Keratinocyte (primary cell): ENCODE measurements around the gene PLAA.

ENCODE experiments used
- CTCF ChIP-seq, 3 experiments: IDR thresholded peaks in 1 of 3; conservative IDR thresholded peaks in 1 of 3; optimal IDR thresholded peaks in 1 of 3; 2 replicates in 2 of 3; 3 replicates in 1 of 3; pipeline versions ENCODE3 to v1.5.1; 2011; ENCODE audit warnings: low read length in 3 of 3, mild to moderate bottlenecking in 3 of 3, moderate library complexity in 2 of 3, control low read depth in 1 of 3, inconsistent platforms in 1 of 3; ENCODE audit not compliant: insufficient read depth in 2 of 3; ENCODE audit errors: extremely low read depth in 1 of 3
- EZH2 ChIP-seq: IDR thresholded peaks from one replicate; pipeline ENCODE4 v1.6.1; 2012; ENCODE audit warnings: inconsistent platforms, mild to moderate bottlenecking, low read length, moderate library complexity

- TF ChIP-seq CTCF (optimal IDR thresholded peaks at IDR 0.05 in 1 of 3, IDR thresholded peaks at IDR 0.05 in 1 of 3, conservative IDR thresholded peaks at IDR 0.05 in 1 of 3; ENCODE audit: extremely low read depth in 1 of 3, insufficient read depth in 2 of 3, low read length in 3 of 3) (no peak), EZH2 (no peak)
Measured at GRCh38 chr9:26974927-26975326, 27.9 kb upstream of the PLAA start.
